Skeletal muscle satellite cell (primary cell): ENCODE data around the gene ZNF83. TPM values are rescaled to one million over a fixed set of nuclear protein-coding genes. Genes with fewer than 3 reads are reported as not detected.
"Not testable (repeated sequence)": the region's sequence is repeated elsewhere in the genome, so short reads cannot be mapped to it uniquely, and the experiment has no call there.

Experiments
- H3K27me3 ChIP-seq: 2 replicates; pipeline ENCODE4 v1.7.0; 2013; ENCODE audit warnings: low read length; ENCODE audit not compliant: control insufficient read depth, insufficient read depth
- H3K36me3 ChIP-seq: 2 replicates; pipeline ENCODE4 v1.7.0; 2013; ENCODE audit warnings: mild to moderate bottlenecking, control low read depth, low read length; ENCODE audit not compliant: insufficient read depth
- H3K4me1 ChIP-seq: 2 replicates; pipeline ENCODE4 v1.7.0; 2013; ENCODE audit warnings: low read length; ENCODE audit not compliant: control insufficient read depth, insufficient read depth
- H3K4me2 ChIP-seq: 2 replicates; pipeline ENCODE4 v1.7.0; 2013; ENCODE audit warnings: mild to moderate bottlenecking, low read length
- H3K4me3 ChIP-seq: 2 replicates; pipeline ENCODE4 v1.7.0; 2013; ENCODE audit warnings: low read length
- H3K9ac ChIP-seq: 2 replicates; pipeline ENCODE4 v1.7.0; 2013; ENCODE audit warnings: mild to moderate bottlenecking, low read depth, low read length, moderate library complexity
- H3K9me3 ChIP-seq: replicated peaks from 2 replicates; pipeline ENCODE4 v1.7.0; 2013; ENCODE audit warnings: mild to moderate bottlenecking, control low read depth, low read length
- total RNA-seq: library from RNA; depleted of rRNA; stranded (reverse); fragments of >200 nt; gene quantifications from 2 replicates; pipeline ENCODE4 v1.2.3, GENCODE V29; 2012; rRNA removed

Gene ZNF83
- total RNA-seq, result 25.1 and 29.7 TPM in 2 replicates

DNA sequence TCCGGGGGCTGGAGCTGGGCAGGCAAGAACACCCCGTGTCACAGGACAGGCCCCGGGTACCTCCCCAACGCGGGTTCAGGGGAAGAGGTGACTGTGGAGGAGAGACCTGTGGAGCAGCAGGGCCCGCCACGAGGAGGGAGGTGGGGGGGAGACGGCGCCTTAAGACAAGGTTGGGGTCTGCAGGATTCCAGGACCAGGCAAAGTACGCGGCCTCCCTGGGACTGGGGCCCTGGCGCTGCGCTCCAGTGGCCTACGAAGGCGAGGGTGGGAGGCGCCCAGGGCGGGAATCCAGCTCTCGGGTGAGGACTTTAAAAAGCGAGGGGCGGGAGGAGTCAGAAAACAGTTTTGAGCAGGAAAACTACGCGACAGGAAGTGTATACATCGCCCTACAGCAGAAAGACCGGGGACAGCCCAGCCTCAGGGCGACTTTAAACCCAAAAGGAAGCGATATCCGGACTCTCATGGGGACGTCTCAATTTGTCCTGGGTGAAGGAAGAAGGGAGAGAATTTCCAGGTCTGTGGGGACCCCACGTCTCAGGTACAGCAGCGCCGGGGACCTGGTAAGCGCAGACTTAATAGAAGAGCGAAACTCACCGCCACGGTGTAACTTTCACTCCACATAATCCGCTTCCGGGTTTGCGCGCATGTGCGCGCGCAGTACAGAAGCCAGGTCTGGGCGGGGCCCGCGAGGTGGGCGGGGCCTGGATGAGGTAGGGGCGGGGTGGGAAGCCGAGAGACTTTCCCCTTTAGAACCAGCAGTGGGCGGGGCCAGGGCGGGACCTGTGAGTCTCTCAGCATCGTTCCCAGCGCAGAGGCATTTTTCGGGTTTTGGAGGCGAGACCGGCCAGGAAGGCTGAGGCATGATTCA is at the start of gene ZNF83:
Gene ZNF83, minus strand, starts transcription at position 638 of the 868 bp plus-strand sequence.
- peaks cover 7% of the 10 kb centered on the region for H3K4me1 ChIP-seq
- H3K9me3 ChIP-seq, result no peaks in the 10 kb centered on the region
- H3K27me3 ChIP-seq, result no peaks in the 10 kb centered on the region
- H3K36me3 ChIP-seq, result no peaks in the 10 kb centered on the region
- peak within 1 kb of the TSS; percentile 90 for H3K9ac ChIP-seq
- H3K4me2 ChIP-seq, result peak within 1 kb of the TSS; percentile 90
- H3K4me3 ChIP-seq, result peak within 1 kb of the TSS; percentile 79

DNA sequence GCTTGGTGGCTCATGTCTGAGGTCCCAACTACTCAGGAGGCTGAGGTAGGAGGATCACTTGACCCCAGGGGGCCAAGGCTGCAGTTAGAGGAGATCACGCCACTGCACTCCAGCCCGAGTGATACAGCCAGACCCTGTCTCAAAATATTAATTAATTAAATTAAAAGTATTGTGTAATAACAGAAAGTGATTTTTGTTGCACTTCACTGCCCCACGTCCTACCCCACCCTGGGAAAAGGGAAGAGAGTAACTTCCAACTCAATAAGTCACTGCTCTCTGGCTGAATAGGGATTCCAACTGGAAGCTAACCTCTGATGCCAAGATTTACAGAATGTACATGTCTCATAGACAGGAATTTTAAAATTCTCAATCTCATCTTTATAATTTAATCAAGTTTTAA is 49.5 kb upstream of the ZNF83 start:
- no peak overlapping the region for H3K4me2 ChIP-seq
- no peak overlapping the region for H3K4me3 ChIP-seq
- no peak overlapping the region for H3K9ac ChIP-seq
- peaks cover 19% of the 10 kb centered on the region for H3K4me1 ChIP-seq
- H3K36me3 ChIP-seq, result peaks cover 2% of the 10 kb centered on the region
- H3K9me3 ChIP-seq, result no peaks in the 10 kb centered on the region
- no peaks in the 10 kb centered on the region for H3K27me3 ChIP-seq

- H3K4me1 ChIP-seq, result peaks cover 11% of the 10 kb centered on the region
- peak overlapping the region; percentile 2 for H3K4me2 ChIP-seq
- H3K36me3 ChIP-seq, result peaks cover 2% of the 10 kb centered on the region
- no peaks in the 10 kb centered on the region for H3K27me3 ChIP-seq
- no peaks in the 10 kb centered on the region for H3K9me3 ChIP-seq
- no peak overlapping the region for H3K4me3 ChIP-seq
- no peak overlapping the region for H3K9ac ChIP-seq
These were observed 47.7 kb upstream of the ZNF83 start for GRCh38 chr19:52685811-52686210.

DNA sequence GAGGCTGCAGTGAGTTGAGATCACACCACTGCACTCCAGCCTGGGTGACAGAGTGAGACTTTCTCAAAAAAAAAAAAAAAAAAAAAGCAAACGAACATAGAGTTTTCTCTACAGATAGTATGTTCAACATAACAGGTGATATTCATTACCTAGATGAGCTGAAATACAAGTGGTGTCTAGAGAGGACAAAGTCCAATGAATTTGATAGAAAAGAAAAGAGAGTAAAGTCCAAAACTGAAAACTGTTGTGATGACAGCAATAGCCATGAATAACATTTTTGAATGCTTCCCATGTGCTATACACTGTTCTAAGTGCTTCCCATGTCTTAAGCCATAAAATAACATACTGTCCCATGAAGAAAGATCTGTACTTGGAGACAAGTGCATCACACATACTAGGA is 43.1 kb upstream of the ZNF83 start:
- H3K9me3 ChIP-seq, H3K4me3 ChIP-seq, H3K4me2 ChIP-seq, H3K4me1 ChIP-seq, H3K27me3 ChIP-seq, H3K9ac ChIP-seq, H3K36me3 ChIP-seq: not testable (repeated sequence)

DNA sequence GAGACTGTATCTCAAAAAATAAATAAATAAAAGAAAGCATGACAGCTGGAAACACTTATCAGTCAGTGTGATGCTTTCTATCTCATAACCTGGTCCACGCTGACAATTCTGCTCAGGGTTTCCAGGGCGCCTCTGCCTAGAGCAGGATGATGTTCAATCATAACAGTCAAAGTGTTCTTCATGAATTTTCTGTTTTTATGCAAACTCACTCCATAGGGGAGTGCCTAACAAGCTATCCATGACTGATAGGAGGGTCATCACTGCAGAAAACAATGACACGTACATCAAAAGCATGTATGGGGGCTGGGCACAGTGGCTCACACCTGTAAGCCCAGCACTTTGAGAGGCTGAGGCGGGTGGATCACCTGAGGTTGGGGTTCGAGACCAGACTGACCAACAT is 41.4 kb upstream of the ZNF83 start:
- Histone ChIP-seq H3K4me3 (no peak overlapping the region), H3K9ac (no peak overlapping the region), H3K36me3 (peaks cover 7% of the 10 kb centered on the region), H3K9me3 (no peaks in the 10 kb centered on the region), H3K4me2 (no peak overlapping the region), H3K4me1 (no peaks in the 10 kb centered on the region), H3K27me3 (no peaks in the 10 kb centered on the region)

- H3K4me3 ChIP-seq, H3K36me3 ChIP-seq, H3K27me3 ChIP-seq, H3K4me2 ChIP-seq, H3K4me1 ChIP-seq, H3K9me3 ChIP-seq, H3K9ac ChIP-seq: not testable (repeated sequence)
These were observed 37.1 kb upstream of the ZNF83 start for GRCh38 chr19:52675239-52675638.

- no peaks in the 10 kb centered on the region for H3K9me3 ChIP-seq
- H3K4me1 ChIP-seq, result no peaks in the 10 kb centered on the region
- no peaks in the 10 kb centered on the region for H3K36me3 ChIP-seq
- H3K4me2 ChIP-seq, result no peak overlapping the region
- H3K4me3 ChIP-seq, result no peak overlapping the region
- H3K27me3 ChIP-seq, result no peaks in the 10 kb centered on the region
- H3K9ac ChIP-seq, result no peak overlapping the region
These were observed 34.9 kb upstream of the ZNF83 start for GRCh38 chr19:52673014-52673413.

DNA sequence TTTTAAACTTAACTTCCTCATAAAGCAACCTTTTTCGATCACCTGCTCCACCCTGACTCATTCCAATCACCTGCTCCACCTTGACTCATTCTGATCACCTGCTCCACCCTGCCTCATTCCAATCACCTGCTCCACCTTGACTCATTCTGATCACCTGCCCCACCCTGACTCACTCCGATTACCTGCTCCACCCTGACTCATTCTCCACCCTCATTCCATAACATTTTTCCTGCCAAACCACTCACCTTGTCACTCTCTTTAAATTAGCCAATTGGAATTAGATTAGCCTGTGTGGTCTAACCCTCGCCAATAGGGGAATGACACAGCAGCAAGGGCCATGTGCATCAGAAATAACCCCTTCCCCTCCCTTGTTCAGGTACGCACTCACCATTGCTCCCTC is 31.9 kb upstream of the ZNF83 start:
- Histone ChIP-seq H3K4me3 (no peak overlapping the region), H3K9me3 (no peaks in the 10 kb centered on the region), H3K4me1 (peaks cover 3% of the 10 kb centered on the region)

GRCh38 chr19:52669586-52669985 is 31.4 kb upstream of the ZNF83 start:
- H3K9me3 ChIP-seq, result no peaks in the 10 kb centered on the region
- peaks cover 3% of the 10 kb centered on the region for H3K4me1 ChIP-seq
- H3K27me3 ChIP-seq, result no peaks in the 10 kb centered on the region
- H3K4me3 ChIP-seq, result no peak overlapping the region
- H3K9ac ChIP-seq, result no peak overlapping the region
- no peaks in the 10 kb centered on the region for H3K36me3 ChIP-seq
- H3K4me2 ChIP-seq, result no peak overlapping the region

More for the DNA sequence above, 31.9 kb upstream of the ZNF83 start:
- H3K4me2 ChIP-seq, result no peak overlapping the region
- no peaks in the 10 kb centered on the region for H3K27me3 ChIP-seq
- no peaks in the 10 kb centered on the region for H3K36me3 ChIP-seq
- no peak overlapping the region for H3K9ac ChIP-seq

DNA sequence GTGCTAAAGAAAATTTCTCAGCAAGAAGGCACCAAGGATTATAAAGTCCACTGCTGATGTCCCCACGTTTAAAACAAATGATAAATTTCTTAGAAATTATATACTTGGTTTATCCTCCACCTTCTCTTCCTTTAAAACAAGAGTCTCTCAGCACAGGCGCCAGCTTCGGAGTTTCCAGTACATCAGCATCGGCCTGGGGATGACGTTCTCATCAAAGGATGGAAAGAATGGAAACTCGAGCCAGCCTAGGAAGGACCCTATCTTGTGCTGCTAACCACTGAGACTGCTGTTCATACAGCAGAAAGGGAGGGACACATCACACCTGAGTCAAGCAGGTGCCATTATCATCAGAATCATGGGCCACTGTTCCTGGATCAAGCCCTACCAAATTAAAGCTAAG is 29.8 kb upstream of the ZNF83 start:
- no peaks in the 10 kb centered on the region for H3K36me3 ChIP-seq

DNA sequence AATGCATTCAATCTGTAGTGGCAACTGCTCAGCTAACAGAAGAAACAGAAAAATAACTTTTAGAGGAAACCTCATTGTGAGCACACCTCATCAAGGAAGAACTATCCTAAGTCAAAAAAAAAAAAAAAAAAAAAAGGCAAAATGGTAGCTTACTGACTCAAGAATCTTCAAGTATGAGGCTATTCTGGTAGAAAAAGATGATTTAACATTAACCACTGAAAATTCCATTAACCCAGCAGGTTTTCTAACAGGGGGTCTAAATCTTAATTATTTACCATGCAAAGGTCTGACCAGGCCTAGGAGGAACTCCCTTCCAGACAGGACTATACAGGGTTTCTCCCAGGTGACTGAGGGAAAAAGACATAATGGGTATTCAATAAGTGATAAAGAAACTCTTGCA is 28.4 kb upstream of the ZNF83 start:
- Histone ChIP-seq H3K36me3 (peaks cover 6% of the 10 kb centered on the region), H3K9me3 (no peaks in the 10 kb centered on the region), H3K27me3 (no peaks in the 10 kb centered on the region), H3K4me2 (no peak overlapping the region), H3K4me3 (no peak overlapping the region), H3K9ac (no peak overlapping the region), H3K4me1 (peaks cover 3% of the 10 kb centered on the region)

More for the DNA sequence above, 29.8 kb upstream of the ZNF83 start:
- Histone ChIP-seq H3K4me3 (no peak overlapping the region), H3K4me1 (peaks cover 3% of the 10 kb centered on the region), H3K27me3 (no peaks in the 10 kb centered on the region), H3K4me2 (no peak overlapping the region), H3K9ac (no peak overlapping the region), H3K9me3 (no peaks in the 10 kb centered on the region)

GRCh38 chr19:52665529-52665928 is 27.4 kb upstream of the ZNF83 start:
- H3K36me3 ChIP-seq, result peaks cover 8% of the 10 kb centered on the region
- H3K27me3 ChIP-seq, result no peaks in the 10 kb centered on the region
- no peak overlapping the region for H3K4me2 ChIP-seq
- H3K4me3 ChIP-seq, result no peak overlapping the region
- no peaks in the 10 kb centered on the region for H3K9me3 ChIP-seq
- H3K9ac ChIP-seq, result no peak overlapping the region
- peaks cover 9% of the 10 kb centered on the region for H3K4me1 ChIP-seq
